DMS79 treated with DMSO at 0.1 percent for 48 hours (cell line): ENCODE data around the gene POC1B.

Experiments
- DNase-seq: peaks from one replicate; lab custom pipeline; 2025; lab: John Stamatoyannopoulos, UW

Gene POC1B

DNA sequence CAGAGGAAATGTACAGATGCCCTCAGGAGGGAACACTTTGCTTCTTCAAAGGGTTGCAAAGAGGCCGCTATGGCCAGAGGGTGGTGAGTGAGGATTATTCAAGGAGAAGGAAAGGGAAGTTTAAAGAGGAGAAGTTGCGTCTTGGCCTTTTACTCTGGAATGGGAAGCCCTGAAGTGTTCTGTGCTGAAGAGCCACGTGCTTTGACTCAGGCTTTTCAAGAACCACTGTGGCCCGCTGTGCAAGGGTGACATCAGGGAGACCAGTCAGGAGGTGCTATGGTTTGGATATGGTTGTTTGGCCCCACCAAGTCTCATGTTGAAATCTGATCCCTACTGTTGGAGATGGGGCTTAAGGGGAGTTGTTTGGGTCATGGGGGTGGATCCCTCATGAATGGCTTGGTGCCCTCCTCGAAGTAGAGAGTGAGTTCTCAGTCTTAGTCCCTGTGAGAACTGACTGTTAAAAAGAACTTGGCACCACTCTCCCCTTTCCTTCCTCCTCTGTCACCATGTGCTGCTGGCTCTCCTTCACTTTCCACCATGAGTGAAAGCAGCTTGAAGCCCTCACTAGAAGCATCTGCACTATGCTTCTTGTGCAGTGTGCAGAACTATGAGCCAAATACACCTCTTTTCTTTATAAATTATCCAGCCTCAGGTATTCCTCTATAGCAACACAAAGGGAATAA lies 107.5 kb downstream of the POC1B start:
- no peak for DNase-seq

DNA sequence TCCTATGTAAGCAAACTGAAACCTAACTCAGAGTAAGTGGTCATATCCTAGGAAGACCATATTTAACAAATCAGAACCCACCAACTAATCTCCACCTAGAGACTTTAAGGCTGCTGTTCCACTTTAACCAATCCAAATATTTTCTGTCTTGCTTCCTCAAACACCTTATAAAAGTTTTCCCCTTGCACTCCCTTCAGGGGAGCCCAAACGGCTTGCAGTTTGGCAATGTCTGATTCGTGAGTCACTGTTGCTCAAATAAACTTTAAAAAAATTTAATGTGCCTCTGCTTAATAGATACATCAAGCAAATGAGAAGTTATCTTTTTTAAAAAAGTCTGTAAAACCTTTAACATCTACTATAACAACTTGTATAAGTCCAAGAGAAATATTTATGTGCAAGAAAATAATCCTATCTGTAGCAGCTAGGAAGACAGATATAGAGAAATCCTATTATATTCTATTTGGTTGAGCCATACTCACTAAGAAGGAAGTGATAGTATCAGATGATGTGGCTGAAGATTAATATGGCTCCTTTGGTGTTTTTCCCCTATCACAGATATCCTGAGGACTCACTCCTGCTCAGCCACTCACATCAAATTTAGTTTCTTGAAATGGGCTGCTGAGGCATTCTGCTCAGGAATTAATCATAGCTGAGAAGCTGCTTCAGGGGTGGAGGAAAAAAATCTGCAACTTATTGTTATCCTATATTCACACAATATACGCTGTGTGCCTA lies 108.4 kb downstream of the POC1B start:
- no peak for DNase-seq

DNA sequence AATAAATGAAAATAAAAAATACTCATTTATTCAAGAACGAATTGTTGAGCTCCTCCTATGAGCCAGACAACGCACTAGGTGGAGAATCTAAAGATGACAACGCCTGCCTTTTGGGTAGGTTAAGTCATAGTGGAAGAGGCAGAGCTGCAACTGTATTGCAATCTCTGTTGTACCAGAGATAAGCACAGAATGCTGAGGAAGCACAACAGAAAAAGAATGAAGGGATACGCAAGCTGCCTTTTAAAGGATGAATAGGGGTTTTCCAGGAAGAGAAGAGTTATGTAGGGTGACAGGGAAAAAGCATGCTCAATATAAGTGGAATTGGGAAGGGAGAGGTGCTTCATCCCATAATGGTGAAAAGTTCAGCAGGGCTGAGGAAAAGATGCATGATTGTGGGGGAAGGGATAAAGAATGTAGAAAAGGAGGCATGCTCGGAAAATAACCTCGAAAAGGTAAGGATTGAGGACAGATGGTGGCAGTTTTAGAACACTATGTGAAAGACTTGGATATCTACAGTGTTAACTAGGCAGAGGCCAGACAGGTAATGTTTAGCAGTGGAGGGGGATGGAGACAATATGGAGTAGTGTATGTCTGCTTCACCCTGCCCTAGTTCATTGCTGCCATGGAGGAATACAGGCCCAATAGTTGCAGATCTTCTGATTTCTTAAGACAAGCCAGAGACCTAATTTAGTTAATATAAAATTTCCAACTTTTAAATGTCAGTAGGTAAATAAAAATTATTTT lies 109.6 kb downstream of the POC1B start:
- DNase-seq, result no peak

DNA sequence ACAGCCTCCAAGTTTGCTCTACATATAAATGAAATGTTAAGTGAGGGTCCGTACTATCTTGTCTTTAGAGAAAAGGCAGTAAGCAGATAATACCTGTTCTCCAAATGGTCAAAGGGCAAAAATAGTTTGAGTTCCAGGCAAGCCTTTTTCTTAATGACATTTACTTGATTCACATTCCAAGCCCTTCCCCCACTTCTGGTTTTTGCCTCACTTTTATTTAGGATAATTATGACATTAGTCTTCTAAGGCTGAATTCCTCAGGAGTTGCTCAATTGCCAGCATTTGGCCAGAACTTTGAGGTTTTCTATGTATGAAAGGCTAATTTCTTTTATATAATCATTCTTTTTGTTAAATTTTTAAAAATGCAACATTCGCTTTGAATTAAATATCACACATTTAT lies 111.0 kb downstream of the POC1B start:
- DNase-seq, result no peak

DNA sequence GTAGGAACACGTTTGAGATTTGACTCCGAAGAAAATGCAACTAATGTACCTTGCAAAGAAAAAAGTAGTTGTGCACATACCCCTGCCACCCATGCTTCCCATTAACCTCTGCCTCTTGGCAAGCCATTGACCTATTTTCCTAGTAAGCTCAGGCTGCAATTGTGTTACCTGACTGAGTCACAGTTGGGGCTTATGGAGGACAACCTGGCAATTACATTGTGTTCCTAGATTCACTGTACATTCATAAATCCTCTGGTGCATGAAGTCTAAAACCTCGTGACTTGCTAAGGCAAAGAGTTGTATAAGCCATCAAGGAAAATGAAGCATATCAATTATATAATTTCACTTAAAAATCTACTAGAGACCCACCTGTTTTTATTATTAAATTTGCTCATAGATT lies 111.5 kb downstream of the POC1B start:
- no peak for DNase-seq

DNA sequence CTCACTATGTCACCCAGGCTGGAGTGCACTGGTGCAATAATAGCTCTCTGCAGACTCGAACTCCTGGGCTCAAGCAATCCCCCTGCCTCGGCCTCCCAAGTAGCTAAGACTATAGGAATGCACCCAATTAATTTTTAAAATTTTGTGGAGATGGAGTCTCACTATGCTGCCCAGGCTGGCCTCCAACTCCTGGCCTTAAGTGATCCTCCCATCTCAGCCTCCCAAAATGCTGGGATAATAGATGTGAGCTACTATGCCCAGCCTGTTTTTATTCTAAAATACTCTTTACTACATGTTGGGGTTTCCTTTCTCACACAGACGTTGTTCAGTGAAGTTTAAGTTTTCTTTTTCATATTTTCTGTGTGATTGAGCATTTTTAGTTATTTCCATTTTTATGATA lies 112.6 kb downstream of the POC1B start:
- no peak for DNase-seq

DNA sequence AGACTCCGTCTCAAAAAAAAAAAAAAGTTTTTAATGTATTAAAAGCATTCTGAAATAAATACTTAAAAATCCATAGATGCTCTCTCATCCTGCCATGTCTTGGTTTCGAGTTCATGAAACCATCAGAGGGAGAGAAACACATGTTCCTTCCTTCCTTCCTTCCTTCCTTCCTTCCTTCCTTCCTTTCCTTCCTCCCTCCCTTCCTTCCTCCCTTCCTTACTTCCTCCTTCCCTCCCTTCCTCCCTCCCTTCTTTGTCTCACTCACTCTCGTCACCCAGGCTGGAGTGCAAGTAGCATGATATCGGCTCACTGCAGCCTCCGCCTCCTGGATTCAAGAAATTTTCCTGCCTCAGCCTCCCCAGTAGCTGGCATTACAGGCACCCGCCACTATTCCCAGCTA lies 113.2 kb downstream of the POC1B start:
- no peak for DNase-seq

DNA sequence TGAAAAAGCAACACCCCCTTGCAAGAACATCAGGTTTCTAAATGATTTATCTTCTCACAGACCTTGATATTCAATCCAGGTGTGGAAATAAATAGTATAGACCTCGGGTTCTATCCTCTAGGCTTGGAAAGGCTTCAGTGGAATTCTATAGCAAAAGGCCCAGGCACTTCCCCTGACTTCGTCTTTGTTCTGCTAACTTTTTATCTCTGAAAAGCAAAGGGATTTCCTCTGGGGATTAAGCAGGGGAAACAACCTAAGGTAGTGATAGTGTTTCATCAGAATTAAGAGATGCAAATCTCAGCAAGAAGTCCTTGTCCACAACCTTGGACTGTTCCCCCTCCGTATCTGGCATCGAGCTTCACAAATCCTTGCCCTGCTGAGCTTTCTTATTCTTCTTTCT lies 114.0 kb downstream of the POC1B start:
- no peak for DNase-seq

DNA sequence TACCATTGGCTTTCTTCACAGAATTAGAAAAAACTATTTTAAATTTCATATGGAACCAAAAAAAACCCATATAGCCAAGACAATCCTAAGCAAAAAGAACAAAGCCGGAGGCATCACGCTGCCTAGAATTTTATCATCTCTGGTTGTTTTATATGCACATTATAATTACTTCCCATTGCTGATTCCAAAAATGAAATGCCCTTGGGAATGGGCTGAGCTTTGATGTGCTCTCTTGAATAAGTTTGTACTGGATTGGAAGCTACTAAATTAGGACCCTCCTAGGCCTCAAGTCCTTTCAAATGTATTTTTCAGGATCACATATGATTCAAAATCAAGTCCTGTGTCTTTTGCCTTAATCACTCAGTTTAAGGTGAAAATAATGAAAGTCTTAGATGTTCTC lies 114.6 kb downstream of the POC1B start:
- no peak for DNase-seq

DNA sequence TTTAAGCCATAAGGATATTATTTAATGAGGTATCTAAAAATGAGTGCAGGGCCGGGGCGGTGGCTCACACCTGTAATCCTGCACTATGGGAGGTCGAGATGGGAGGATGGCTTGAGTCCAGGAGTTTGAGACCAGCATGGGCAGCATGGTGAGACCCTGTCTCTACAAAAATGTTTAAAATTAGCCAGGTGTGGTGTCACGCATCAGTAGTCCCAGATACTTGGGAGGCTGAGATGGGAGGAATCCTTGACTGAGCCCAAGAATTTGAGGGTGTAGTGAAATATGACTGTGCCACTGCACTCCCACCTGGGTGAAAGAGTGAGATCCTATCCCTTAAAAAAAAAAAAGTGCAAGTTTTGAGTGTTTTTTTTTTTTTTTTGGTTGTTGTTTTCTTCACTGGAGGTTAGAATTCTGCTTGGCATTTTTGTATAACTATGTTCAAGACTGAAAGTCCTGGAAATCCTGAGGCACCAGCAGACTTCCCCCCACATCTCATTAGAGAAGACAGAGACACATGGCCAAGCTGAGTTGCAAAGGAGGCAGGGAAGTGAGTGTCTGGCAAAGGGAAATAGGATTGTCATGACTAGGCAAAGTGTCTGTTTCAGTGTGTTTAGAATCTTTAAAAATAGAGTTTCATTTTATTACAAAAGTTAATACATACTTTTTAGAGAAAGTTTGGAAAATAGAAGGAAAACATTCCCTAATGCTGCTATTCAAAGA lies 120.1 kb downstream of the POC1B start:
- no peak for DNase-seq

DNA sequence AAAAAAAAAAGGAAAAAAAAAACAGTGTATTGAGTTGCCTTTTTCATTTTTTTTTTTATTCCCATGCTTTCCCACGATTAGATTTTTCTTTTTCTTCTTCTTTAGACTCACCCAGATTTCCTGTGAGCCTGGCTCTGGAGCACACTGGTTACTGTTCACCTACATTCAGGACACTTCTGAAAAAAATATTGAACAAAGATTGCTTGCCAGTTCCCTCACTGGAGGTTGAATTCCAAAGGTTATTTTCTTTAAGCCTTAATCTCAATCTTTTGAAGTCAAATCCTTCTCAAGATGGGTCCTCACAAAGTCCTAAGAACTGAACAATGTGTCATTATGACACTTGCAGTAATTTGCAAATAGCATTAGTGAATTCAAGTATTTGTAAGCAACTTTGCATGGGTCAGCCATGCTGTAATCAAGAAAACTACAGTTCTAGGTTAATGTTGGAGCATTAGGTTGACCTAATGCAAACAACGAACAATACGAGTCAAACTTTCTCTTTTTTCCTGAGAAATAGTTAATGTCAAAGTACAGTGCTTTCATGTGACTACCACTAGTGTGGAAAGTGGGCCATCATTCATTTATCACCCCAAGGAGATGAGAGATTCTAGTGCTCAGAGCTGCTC lies 124.3 kb downstream of the POC1B start:
- DNase-seq, result no peak

DNA sequence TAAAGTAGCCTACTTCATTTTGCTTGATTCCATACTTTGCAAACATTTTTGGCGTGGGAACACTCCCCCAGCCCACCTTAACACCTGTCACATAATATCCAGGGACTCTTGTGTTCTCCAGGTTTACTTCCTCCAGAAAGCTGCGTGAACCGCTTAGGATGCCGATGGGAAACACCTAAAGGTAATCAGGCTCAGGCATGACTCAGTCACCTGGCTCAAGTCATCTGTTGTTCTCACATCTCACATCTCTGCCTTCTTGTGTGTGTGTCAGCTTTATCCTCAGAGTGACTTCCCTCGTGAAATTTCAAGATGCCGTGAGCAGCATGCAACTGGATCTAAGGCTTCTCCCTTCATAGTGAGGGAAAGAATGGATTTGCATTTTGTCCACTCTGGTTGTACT lies 125.4 kb downstream of the POC1B start:
- no peak for DNase-seq

DNA sequence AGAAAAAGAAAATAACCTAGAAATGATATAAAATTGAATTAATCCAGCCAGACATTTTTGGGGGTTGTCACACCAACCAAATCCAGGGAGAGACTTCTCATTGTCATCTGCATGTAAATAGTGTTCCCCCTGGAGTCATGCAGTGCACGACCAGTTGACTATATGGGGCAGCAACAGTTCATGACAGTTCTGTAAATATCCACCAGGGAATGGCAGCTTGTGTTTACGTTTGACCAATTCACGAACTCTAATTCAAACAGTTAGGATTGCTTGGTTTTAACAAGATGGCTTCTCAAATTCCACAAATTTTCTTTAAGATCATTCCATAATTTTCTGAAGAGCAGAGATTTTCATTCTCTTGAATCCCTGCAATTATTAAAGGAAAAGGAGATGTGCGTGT lies 130.1 kb downstream of the POC1B start:
- DNase-seq, result no peak

DNA sequence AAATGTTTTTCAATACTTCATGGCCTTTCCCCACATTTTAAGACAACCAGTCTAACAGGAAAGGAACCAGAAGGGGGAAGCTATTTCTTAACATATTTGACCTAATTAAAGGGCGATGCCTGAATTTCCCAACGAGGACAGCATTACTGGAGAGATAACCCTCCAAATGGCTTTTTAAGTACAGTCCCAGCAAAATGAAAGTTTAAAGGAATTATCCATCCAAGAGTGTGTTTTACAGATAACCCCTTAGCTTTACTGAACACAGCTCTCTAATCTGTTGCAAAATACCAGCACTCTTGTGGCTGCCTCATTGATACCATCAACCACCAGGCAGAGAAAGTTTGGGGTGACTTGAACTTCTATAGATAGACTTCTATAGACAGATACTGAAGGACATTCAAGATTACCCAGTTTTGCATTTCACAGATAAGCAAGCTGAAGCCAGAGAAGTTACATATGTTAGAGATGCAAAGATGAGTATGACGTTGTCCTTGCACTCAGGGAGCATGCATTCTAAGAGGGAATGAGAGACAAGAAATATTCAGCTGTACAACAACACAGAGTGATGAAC lies 132.2 kb downstream of the POC1B start:
- DNase-seq, result no peak

DNA sequence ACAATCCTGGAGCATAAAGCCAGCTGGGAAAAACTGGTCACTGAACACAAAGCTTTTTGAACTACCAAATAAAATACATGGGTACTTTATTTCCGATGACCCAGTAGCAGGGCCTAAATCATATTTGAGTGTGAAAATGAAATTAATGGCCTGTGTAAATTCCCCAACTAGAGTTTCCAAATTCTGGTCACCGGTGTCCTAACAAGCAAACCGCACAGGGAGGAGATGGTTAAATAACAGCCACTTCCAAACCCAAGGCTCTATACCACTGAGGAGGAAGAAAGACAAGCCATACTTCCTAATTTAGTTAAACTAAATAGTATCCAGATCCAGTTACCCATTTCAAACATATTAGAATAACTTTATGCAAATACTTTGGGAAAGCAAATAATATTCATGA lies 133.5 kb downstream of the POC1B start:
- DNase-seq, result no peak

DNA sequence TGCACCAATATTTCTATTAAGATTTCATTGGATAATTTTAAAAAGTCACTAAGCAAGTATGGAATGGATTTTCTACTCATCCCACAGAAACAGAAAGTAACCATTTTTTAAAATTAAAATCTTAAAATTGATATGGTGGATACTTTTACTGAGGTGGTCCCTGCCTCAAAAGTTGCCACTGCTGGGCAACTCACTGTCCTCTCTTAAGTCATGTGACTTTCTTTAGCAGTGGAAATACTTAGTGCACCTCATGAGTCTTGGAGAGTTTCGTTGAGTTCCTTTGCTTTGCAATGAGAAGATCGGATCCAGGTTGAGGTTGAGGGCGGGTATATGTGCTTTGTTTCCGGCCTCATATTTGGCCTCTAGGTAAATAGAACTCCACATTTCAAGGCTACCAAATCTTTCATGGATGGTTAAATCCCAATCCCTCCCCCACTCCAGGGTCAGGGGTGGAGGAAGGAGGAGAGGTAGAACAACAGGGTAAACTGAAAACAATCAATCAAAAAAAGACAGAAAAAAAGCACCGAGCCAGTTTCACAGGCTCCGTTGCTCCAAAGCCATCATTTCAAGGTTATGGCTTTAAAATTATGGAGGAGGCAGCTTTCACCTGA lies 134.0 kb downstream of the POC1B start:
- DNase-seq, result no peak

DNA sequence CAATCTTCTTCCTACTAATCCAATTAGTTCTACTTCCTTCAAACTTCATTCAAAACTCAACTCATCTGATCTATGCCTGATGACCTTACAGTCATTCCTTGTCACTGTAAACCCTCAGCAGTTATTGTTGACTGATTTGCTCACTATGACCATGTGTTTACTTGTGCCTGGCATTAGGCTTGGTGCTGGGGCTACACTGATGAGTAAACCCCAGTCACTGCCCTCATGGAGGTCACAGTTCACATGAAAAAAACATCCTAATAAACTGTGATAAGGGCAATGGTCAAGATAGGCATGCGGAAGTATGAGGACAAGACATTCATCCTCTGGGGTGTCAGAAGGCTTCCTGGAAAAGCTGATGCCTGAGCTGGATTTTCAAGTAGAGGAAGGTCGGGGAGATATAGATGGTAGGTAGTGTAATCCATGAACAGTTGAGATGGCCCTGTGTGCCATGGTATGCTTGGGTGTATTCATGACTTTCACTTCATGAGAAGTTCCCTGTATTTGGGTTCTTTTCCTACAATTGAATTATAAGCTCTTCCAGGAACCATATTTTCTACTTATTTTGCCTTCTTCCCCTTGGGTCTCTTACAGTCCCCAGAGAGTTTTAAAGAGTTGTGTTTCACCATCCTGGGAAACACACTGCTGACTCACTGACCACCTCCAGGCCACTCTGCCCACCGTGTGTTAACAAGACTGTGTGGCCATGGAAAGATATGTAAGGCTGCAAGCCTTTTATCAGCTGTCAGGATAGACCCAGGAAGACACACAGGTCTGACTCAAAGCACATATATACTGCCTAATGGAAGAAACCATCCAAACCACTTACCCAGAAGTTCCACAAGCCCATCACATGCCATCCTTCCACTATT lies 134.8 kb downstream of the POC1B start:
- no peak for DNase-seq

DNA sequence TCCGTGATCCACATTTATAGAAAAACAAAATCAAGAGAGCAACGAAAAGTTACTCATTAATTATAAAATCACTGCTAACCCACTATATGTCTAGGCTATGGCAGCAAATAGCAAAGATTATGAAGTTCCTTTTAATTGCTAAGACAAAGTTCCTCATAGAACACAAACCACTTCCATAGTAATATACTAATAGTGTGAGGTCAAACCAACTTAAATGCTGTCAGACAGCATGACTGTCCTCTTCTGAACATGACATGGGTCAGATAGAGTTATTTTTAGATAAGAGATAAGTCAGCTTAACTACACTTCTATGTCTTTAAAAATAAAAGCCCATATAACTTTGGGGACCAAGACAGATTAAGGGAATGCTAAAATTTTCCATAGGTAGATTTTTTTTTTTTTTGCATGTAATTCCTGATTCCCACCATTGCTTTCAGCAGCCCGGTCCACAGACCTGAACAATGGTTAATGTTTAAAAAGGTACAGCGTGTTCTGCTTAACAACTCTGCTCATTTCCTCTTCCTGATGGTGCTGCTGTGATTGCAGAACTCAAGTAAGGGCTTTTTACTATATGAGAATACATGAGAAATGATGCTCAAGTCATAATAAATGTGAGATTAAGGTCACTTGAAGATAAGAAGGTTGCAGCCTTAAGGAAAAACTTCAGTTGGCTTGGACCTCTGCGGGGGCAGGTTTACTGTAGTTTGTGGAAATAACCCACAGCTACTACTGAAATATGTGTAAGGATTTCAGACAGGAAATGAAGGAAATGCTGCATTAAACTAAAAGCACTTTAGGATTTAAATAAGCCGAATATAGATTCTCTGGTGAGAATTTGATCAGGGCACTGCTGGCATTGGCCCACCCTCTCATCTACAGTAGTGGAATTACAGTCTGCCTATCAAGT lies 135.8 kb downstream of the POC1B start:
- no peak for DNase-seq

DNA sequence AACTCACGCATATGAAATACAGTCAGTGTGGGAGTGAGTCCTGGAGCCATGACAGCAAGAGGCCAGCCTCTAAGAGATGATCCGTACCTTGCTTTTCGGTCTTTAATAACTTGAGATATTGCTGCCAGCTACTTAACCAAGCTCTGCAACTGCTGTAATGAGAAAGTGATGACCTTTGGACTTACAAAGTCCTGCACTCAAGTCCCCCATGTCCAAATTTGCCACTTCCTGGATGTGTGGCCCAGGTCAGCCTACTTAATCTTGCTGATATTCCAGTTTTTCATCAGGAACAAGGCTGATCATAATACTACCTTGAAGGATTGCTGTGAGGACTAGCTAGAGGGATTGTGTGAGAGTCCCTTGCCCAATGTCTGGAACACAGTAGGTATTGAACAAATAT lies 139.7 kb downstream of the POC1B start:
- no peak for DNase-seq
